ENCODE results near the gene C2CD2.
"Not testable (repeated sequence)": the region's sequence is repeated elsewhere in the genome, so short reads cannot be mapped to it uniquely, and the experiment has no call there.

C2CD2 gene

DNA sequence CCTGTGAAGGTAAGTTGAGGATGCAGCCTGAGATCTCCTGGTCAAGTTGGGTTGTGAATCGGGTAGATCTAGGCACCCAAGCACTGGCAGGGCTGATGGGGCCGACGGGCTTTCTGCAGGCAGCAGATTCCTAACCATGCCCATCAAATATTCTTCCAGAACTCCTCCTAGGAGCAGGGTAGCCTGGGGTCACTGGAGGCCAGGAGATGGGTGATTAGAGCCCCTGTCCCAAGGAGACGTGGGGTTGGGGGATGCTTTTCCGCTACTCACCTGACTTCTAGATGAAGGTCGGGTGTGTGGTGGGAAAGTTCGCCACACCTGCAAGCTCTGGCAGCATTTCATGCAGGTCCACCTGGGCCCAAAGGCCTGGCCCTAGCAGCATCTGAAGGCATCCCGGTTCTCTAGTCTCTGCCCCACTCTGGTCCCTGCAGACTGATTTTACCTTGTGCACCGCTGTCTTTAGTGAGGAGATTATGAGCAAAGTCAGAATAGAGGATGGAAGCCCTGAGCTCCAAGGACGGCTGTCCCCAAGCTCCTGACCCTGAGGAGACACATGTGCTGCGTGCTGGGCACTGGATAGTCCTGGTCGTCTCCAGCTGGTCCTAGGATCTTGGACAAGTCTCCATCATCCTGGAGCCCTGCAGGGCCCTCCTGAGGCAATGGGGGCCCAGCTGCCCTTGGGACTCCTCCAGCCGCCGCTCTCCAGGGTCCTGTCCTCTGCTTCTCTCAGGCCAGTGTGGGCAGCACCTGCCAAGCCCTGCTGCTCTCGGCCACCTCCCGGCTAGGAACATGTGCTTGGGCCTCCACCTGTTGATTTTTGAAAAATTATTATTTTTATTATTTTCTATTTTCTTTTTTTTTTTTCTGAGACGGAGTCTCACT is 21.8 kb upstream of the C2CD2 start:
- in situ Hi-C loops (cut with MboI; ENCODE audit: low sequenced_read_pairs), result no loop called here

DNA sequence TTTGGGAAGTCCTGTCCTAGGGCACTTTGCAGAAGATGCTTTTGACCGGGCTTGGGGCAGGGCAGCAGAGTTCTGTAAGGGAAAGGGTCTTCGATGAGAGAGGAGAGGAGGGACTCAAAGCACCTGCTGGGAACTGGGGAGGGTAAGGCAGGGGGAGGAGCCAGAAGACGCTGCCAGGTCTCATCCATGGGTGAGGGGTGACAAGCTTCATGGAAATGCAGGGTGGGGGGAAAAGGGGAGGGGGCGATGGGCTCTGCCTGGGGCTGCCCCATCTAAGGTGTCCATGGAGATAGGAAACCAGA is 20.9 kb upstream of the C2CD2 start:
- in situ Hi-C loops (cut with MboI; ENCODE audit: low sequenced_read_pairs), result no loop called here

DNA sequence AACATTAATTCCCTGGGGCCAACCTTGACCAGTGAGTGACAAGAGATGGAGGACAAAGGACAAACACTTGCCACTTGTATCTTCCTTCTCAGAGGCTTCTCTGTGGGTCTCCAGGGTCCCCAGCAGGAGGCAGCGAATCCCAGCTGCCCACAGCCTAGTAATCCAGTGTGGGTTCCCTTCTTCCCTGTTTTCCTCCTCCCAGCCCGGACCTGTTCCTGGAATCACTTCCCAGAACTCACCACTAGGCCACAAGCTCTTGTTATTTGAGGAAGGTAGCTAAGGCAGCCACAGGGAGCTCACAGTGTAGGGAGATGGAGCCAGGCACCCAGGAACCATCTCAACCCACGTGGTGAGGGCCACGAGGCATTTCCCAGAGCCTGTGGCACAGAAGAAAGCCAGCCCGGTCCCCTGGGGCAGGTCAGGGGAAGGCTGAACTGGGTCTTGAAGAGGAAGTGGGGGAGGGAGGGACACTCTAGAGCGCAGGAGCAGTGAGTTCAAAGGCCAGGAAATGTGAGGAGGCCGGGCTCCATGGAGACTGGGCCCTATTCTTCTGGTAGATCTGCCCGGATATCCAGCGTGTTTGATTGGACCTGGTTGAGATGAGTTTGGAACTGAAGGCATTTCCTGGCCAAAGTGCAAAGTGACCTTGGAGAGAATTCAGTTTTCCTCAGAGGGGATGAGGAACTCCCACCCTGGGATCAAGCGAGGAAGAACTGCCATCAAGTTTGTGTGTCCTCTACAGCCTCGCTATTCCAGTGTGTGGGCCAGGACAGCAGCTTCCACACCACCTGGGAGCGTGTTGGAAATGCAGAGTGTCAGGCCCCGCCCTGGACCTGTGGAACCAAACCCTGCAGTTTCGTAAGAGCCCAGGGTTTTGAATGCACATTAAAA is 20.3 kb upstream of the C2CD2 start:
- in situ Hi-C loops (cut with MboI; ENCODE audit: low sequenced_read_pairs), result no loop called here

- in situ Hi-C loops (cut with MboI; ENCODE audit: low sequenced_read_pairs), result no loop called here
Observed at GRCh38 chr21:41973427-41973831, 19.6 kb upstream of the C2CD2 start.

- in situ Hi-C loops (cut with MboI; ENCODE audit: low sequenced_read_pairs), result no loop called here
Observed at GRCh38 chr21:41972511-41973205, 18.8 kb upstream of the C2CD2 start.

GRCh38 chr21:41971891-41972290 is 18.1 kb upstream of the C2CD2 start:
- in situ Hi-C loops (cut with MboI; ENCODE audit: low sequenced_read_pairs), result no loop called here

GRCh38 chr21:41970751-41971653 is 17.2 kb upstream of the C2CD2 start:
- in situ Hi-C loops (cut with MboI; ENCODE audit: low sequenced_read_pairs), result no loop called here

- in situ Hi-C loops (cut with MboI; ENCODE audit: low sequenced_read_pairs), result no loop called here
Observed at GRCh38 chr21:41970106-41970391, 16.2 kb upstream of the C2CD2 start.

DNA sequence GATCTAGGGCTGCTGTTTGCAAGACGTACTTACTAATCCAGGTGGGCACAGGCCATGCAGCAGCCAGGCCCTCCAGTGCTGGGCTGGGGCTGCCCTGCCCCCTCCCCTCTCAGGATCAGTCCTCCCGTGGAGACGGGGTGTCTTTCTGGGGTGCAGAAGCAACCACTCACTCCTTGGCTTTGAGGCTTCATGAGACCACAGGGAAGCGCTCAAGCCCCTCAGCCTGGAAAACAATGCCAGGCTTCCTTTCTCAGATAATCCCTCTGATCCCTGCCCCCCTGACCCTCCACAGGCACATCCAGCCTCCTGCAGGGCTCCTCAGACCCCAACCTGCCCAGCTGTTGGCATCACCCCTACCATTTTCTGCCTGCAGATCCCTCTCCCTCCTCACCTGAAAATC is 13.9 kb upstream of the C2CD2 start:
- in situ Hi-C loops (cut with MboI; ENCODE audit: low sequenced_read_pairs), result no loop called here

DNA sequence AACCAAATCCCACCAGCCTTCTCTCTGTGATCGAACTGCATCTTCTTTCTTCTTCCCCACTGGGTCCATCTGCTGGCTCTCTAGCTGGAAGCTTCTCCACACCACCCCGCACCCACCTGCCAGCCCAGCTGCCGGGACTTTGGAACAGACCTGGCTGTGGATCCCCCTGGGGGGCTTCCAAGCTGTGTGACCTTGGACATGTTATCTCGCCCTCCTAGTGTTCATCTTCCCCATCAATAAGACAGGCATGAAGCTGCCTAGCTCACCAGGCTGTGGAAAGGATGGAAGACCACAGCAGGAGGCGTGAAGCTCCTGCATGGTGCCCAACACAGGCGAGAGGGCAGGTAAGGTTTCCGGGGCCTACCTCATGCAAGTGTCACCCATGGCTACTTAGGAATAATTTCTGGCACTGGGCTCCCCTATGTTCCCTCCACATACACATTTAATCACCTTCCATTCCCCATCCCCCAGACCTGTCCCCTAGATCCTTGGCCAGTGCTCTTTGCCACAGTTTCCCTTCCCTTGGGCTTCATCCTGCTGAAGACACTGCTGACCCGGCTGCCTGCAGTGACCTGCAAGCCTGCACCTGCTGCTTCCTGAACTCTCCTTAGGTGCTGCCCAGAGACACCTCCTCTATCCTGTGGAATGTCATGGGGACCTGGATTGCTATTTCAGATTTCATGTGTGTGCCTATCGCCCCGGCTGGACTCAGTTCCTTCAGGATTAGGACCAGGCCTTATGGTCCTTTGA is 13.2 kb upstream of the C2CD2 start:
- in situ Hi-C loops (cut with MboI; ENCODE audit: low sequenced_read_pairs), result no loop called here

DNA sequence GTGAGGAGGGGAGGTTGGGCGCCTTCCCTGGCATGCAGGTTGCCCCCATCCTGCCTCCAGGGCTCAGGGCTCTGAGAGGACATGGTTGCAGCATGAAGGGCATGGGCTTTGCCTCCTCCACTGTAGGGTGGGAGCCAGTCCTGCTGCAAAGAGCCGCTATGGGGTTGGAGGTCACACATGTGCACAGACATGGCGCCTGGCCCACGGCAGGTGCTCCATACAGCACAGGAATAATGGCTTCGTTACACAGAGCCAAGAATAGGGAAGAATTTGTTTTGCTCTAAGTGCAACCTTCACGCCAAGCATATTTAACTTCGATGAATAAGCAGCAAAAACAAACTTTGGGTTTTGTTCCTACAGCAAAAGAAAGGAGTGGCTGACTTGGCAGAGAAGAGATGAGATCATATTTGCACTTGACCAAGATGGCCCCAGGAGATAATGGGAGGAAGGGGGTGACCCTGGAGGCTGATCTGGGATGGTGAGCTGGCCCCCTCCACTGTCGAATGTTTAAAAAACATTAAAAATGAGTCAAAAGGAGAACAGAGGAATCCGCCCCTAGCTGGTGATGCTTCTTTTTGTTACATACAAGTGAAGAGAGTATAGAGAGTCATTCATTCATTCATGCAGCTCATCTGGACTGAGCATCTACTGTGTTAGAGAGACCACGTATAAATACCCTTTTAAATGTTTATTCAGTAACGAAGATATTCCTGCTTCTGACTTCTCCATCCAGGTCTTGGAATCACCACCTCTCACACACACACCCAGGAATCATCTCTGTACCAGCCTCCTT is 12.4 kb upstream of the C2CD2 start:
- in situ Hi-C loops (cut with MboI; ENCODE audit: low sequenced_read_pairs), result no loop called here

DNA sequence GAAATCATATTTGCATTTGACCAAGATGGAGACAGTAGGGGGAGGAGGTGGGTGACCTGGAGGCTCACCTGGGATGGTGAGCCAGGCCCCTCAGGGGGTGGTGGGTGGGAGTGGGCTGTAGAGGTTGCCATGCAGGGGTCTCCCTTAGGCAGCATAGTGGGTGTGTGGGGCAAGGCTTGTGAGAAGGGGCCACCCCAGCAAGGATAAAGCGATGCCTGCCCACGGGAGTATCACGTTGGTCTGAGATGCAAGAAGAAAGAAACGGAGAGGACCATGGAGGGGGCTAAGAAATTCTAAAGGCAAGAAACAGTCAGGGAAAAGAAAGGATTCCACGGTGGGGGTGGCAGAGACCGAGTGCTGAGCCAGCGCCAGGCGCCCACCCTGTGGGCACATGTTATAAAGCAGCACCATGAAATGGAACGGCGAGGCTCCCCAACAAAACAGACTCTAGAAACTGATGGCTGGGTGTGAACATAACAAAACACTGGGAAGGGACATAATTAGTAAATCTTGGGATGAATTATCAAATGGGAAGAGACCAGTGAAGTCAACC is 11.7 kb upstream of the C2CD2 start:
- in situ Hi-C loops (cut with MboI; ENCODE audit: low sequenced_read_pairs), result no loop called here

DNA sequence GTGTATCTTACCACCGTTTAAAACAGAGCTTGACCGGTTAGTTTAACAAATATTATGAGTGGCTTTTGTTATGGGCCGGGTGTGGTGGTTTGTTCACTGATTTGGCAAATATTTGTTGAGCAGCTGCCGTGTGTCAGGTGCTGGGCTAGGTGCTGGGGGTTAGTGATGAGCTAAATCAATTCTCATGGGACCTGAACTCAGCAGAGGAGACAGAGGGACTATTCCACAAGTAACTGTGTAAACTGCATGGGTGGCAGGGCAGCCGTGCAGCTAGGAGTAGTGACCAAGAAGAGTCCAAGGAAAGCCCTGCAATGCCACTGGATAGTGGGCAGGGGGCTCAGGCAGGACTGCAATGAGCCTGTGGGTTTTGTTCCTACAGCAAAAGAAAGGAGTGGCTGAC is 11.2 kb upstream of the C2CD2 start:
- in situ Hi-C loops (cut with MboI; ENCODE audit: low sequenced_read_pairs), result no loop called here

DNA sequence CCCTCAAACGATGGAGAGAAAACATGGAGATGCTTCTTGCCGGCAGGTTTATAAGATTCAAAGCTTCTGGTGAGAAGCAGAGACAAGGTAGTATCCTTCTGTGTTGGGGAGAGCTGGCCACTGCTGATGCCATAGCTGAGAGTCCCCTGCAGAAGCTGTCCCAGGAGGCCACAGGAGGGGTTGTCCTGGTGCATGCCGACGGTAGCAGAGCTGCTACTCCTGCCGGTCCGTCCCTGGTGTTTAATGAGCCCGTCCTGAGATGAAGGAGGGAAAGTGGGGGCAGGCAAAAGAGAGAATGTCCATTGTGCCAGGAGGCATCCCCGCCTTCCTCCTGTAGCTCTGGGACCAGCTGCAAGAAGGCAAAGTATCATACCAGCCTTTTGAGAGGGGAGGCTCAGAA is 10.4 kb upstream of the C2CD2 start:
- in situ Hi-C loops (cut with MboI; ENCODE audit: low sequenced_read_pairs), result no loop called here

DNA sequence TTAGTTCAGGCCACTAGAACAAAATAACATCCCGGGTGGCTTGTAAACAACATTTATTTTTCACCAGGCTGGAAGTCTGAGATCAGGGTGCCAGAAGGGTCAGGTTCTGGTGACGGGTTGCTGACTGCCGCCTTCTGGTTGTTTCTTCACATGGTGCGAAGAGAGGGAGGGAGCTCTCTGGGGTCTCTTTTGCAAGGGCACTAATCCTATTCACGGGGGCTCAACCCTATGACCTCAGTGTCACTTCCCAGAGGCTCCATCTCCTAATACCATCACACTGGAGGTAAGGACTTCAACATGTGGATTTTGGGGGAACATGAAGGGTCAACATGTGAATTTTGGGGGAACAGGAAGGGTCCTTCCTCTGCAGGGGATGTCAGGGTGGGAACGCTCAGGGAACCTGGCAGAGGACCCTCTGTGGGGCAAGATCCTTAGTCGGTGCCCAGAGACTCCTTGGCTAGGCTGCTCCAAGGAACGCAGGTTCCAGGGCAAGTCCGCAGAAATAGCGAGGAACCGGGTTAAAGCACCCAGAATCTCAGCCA is 8.7 kb upstream of the C2CD2 start:
- in situ Hi-C loops (cut with MboI; ENCODE audit: low sequenced_read_pairs), result no loop called here

DNA sequence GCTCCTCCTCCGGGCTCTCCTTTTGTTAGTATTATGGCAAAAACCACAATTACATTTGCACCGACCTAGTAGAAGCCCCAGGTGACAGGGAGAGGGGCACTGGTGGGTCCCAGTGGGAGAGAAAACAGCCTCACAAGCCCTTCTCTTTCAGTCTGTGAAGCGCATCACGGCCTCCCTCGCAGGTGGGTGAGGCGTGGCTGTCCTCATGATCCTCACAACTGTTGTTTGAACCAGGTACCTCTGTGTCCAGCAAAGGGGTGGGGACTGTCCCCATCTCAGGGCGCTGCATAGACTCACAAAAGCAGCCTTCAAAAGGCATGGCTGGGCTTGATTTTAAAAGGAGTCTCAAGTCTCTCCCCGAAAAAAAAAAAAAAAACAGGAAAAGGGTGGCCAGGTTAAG is 7.9 kb upstream of the C2CD2 start:
- in situ Hi-C loops (cut with MboI; ENCODE audit: low sequenced_read_pairs), result no loop called here

- in situ Hi-C loops (cut with MboI; ENCODE audit: low sequenced_read_pairs), result no loop called here
Observed at GRCh38 chr21:41961282-41961701, 7.5 kb upstream of the C2CD2 start.

DNA sequence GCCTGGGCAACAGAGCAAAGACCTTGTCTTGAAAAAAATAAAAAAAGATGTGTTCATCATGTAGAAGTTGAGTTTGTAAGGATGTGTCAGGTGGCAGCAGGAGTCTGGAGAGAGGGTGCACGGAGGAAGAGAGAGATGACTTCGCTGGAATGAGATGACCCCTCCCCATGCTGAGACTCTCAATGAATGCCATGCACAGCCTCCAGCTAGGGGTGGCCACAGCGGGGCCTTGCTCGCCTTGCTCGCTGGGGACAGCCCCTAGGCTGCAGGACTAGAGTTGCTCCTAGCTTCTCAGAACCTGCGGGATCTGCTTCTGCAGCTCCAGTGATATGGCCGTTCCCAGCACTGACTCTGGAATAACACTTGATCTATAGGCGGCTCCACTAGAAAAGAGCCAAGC is 6.6 kb upstream of the C2CD2 start:
- in situ Hi-C loops (cut with MboI; ENCODE audit: low sequenced_read_pairs), result no loop called here

DNA sequence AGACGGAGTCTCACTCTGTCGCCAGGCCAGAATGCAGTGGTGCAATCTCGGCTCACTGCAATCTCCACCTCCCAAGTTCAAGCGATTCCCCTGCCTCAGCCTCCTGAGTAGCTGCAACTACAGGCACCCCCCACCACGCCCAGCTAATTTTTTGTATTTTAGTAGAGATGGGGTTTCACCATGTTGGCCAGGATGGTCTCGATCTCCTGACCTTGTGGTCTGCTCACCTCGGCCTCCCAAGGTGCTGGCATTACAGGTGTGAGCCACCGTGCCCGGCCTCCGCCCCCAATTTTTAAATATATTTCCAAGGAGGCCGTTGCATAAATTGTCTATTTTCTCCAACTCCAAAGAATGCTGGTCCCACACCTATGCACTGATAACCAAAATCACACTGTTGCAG is 5.9 kb upstream of the C2CD2 start:
- in situ Hi-C loops (cut with MboI; ENCODE audit: low sequenced_read_pairs), result not testable (repeated sequence)

Measured in HL-60/S4 (cell line).